NCI-H1436 (cell line): ENCODE measurements around the gene LASP1NB.

Experiments used
- DNase-seq: peaks from one replicate; lab custom pipeline; 2025; lab: John Stamatoyannopoulos, UW

LASP1NB gene

DNA sequence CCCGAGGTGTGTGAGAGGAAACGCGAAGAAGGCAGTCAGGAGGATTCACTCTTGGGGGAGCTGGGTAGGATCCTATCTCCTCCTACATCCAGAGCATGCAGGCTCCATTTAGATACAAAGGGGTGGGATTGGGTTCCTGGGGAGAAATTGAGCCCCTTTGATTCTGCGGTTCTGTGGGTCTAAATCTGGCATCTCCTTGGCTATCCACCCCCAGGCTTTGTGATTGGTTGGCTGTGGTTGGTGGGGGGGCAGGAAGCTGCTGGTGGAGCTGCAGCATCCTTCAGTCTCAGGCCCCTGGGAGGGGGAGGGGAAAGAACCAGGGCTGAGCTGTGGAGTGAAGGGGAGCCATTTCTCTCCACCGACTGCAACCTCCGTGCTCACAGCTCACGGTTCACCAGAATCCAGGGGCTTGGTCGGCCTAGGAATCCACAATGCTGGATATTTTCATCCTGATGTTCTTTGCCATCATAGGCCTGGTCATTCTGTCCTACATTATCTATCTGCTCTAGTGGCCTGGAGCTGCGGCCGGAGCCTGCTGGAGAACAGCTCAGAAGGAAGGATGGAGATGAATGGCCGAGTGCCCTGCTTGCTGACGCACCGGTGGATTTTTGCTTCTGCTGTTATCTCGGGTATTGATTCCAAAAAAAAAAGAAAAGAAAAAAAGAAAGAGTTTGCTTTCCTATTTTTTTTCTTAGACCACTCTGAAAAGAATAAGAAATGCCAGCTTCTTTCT lies at the start of gene LASP1NB:
LASP1NB (plus strand) TSS at position 352 of the 733 bp plus-strand sequence.
- no peak for DNase-seq

DNA sequence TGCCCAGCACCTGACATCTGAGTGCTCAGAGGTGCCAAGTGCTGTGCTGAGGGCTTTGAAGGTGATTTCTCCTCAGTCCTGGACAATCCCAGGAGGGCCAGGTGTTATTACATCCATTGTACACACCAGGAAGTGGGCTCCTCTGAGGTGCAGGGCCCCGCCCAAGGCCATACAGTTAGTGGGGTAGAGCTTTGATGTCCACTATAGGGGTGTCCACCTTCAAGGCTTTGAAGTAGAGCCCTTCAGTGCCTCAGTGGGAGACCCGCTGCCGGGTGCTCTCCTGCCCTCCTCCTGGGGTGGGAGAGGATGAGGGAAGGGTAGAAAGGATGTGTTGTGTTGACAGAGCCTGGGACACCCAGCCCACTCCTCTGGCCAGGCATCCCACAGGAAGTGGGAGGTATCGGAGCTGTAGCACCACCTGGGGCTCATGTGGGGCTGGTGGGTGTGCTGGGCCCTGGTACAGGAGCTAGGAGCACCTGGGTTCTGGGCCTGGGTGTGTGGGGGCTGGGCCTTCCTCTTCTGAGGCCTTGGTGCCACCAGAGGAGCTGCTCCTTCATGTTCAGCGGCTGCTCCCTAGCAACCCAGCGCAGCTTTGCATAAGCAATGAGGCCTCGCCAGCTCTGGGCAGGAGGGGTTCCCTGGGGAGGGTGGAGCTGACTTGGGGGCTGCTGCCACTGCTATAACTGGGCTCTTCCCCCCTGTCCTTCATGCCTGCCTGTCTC lies 48.1 kb upstream of the LASP1NB start:
- peak; percentile 78 for DNase-seq

GRCh38 chr17:38879878-38880665 lies 45.3 kb upstream of the LASP1NB start:
- DNase-seq = no peak

DNA sequence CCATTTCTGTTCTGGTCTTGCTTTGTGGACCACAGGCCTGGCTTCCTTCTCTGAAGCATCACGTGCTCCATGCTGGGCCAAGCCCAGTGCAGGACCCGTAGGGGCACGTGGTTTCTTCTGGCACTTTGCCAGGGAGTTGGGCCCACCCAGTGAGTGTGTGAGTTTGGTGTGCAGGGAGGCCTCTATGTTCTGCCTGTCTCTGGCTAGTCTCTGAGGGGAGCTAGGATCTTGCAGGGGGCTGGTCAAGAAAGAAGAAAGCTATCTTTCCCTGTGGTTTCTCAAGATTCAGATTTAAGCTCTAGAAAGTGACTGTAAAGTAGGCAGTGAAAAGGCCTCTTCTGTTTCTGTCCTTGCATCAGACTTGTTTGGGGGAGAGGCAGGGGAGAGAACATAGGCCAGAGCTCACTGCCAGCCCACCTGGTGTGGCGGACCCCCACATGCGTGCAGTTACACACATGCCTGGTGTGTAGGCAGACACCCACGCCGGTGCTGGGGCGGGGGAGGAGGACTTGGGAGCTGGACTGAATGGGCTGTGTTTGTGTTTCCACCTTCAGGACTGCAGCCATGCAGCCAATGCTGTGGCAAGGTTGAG lies 43.7 kb upstream of the LASP1NB start:
- DNase-seq = no peak

GRCh38 chr17:38882870-38883269 lies 42.5 kb upstream of the LASP1NB start:
- DNase-seq = no peak

- no peak for DNase-seq
These were observed 41.6 kb upstream of the LASP1NB start for GRCh38 chr17:38883592-38884526.

GRCh38 chr17:38885044-38885727 lies 40.2 kb upstream of the LASP1NB start:
- DNase-seq = no peak

GRCh38 chr17:38885728-38886642 lies 39.4 kb upstream of the LASP1NB start:
- DNase-seq = no peak

DNA sequence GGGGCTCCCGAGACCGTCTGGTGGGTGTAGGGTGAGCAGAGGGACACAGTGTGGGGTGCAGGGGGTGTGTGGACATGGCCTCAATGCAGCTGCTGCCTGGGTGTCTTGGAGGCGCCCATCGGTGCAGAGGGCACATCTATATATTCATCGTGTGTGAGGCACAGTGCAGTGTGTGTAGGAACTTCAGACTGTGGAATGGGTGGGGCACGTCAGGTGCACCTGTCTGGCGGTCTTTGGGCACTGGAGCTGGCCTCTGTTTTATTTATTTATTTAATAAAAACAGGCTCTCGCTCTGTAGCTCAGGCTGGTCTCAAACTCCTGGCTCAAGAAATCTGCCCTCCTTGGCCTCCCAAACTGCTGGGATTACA lies 38.8 kb upstream of the LASP1NB start:
- DNase-seq = no peak

DNA sequence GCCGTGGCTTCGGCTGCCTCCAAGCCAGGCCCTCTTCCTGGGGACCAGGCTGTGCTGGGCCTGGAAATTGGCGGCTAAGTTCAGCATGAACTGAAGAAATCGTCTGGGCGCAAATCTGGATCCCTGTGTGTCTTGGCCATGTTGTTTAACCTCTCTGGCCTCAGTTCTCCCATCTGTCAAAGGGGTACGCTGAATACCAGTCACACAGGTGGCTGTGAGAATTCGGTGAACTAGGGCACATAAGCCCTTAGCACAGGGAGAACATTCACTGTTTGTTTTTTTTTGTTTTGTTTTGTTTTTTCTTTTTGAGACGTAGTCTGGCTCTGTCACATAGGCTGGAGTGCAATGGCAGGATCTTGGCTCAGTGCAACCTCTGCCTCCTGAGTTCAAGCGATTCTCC lies 36.6 kb upstream of the LASP1NB start:
- DNase-seq = no peak

DNA sequence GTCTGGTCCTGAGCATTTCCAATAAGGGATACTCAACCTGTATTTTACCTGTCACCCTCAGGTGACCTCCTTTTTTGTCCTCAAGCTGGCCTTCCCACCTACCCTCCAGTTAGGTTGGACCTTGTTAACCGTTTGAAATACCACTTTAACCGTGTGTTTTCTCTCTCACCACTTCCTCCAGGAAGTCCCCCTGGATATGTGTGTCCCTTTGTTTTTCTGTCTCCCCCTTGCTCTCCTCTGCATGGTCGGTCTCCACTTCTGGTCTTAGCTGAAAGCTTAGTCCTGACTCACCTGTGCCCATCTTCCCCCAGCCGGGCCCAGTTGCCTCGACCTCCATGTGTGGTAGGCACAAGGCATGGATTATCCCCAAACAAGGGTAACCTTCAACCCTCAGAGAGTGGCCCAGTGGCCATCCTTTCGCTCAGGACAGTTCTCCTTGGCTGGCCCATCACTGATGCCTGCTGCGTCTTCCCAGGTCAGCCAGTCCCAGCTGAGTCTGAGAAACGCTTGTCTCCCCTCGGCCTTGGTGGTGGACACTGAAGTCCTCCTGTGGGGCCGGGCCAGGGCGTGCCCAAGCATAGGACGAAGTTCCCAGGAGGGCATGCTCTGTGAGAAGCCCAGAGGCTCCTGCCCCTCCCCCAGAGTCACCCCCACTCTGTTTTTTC lies 35.5 kb upstream of the LASP1NB start:
- no peak for DNase-seq

DNA sequence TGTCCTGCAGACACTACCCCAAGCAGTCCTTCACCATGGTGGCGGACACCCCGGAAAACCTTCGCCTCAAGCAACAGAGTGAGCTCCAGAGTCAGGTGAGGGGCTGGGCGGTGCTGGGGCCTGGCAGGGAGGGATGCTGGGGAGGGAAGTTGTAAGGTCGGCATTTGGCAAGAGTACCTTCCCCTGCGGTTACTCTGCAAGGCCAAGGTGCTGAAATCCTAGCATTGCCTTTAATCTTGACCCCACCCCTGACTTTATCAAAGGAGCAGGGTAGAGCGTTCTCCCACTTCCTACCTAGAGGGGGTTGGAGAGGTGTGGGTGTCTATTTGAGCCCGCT lies 35.0 kb upstream of the LASP1NB start:
- DNase-seq = no peak

- DNase-seq = no peak
These were observed 34.0 kb upstream of the LASP1NB start for GRCh38 chr17:38891441-38891840.

- no peak for DNase-seq
These were observed 33.3 kb upstream of the LASP1NB start for GRCh38 chr17:38892083-38892482.

DNA sequence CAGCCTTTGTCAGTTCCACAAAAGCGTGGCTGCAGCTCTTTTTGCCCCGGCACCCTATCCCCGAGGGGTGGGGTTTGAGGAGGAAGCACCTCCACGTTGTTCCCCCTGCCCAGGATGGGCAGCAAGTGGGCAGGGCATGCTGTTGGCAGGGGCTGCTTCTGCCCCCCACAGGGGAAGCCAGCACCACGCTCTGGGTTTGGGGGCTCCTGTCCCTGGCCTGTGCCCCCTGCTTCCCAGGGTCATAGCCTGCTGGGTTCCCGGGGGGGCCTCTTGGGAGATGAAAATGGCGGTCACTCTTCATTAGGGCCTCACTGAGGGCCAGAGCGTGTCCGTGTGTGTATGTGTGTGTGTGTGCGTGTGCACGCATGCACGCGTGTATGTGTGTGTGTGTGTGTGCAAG lies 32.8 kb upstream of the LASP1NB start:
- no peak for DNase-seq

GRCh38 chr17:38893113-38893512 lies 32.3 kb upstream of the LASP1NB start:
- no peak for DNase-seq

DNA sequence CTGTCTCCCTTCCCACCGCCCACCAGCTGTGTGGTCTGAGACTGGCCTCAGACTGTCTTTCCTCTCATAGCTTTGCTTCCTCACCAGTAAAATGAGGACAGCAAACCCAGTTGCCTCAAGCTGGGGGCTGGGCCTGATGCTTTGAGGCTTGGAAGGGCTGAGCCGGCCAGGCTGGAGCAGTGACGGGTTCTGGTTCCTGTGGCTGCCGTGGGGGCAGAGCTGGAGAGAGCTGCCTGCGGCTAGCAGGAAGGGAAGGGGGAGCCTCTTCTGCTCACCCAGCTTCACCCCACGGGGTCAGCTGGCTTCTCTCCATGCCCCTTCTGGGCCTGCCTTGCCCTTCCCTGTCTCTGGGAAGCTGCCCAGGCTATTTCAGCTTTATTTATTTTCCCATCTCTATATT lies 31.8 kb upstream of the LASP1NB start:
- no peak for DNase-seq

- no peak for DNase-seq
These were observed 31.1 kb upstream of the LASP1NB start for GRCh38 chr17:38894276-38894675.

DNA sequence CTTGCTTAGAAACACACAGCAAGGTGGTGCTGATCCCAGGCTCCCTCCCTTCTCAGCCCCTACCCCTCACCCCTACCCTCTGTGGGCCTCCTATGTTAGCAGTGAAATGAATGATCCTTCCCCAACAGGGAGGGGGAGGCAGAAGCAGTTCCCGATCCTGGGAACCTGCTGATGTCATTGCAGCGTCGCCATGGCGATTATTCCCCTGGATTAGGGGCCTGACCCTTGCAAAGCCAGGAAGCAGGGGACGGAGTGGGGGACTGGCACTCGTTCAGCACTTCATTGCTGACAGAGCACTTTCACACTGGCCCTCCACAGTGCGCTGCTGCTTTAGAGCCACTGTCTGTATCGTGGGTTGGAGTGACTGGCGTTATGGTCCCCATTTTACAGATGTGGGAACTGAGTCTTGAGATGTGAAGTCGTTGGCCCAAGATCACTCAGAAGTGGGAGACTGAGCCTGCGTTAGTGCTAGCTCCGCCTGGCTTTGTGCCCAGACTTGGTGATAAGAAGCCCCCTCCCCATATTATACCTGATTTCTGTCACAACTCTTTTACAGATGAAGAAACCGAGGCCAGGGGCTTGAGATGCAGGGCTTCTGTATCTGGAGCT lies 29.0 kb upstream of the LASP1NB start:
- no peak for DNase-seq
